HepG2 (cell line): ENCODE data around the gene C19orf33. TPM values are rescaled to one million over a fixed set of nuclear protein-coding genes. Genes with fewer than 3 reads are reported as not detected.
"Not testable (repeated sequence)": the region's sequence is repeated elsewhere in the genome, so short reads cannot be mapped to it uniquely, and the experiment has no call there.

Experiments used
- ATAC-seq: fragments of 200-7000 bp; cut with Tn5 transposase; 3 replicates; pipeline ENCODE4 v1.9.1; 2020; ENCODE audit warnings: mild to moderate bottlenecking, moderate library complexity
- BruUV-seq: library from RNA; stranded (reverse); fragments of 400-500 nt; replicated peaks from 2 replicates; lab custom pipeline; 2021; lab: Mats Ljungman, UMichigan
- CTCF ChIA-PET: fragments of 300-600 bp; formaldehyde crosslinking; extraction: SDS; loops from one replicate; lab custom pipeline; 2021; ENCODE audit warnings: low total read pairs, inconsistent platforms, low intra/inter-chr PET ratio; lab: Yijun Ruan, JAX
- POLR2A ChIA-PET: fragments of 350-600 bp; sonication (Branson Sonifier 250); formaldehyde crosslinking; loops from one replicate; lab custom pipeline; 2020; ENCODE audit warnings: antibody characterized with exemption, inconsistent platforms; lab: Yijun Ruan, JAX
- DNase-seq: peaks from one replicate; pipeline ENCODE4 v3.0.0-alpha.2; 2015; ENCODE audit warnings: low spot score
- FAIRE-seq: peaks from 3 replicates; lab custom pipeline; 2011; peaks lifted over from hg19 to GRCh38; lab: Jason Lieb, UNC
- H2AFZ ChIP-seq: one replicate; pipeline ENCODE4 v1.6.1; 2011; ENCODE audit warnings: low read length, inconsistent platforms
- H3K27ac ChIP-seq: fragments of 300-600 bp; 3 replicates; pipeline ENCODE4 v1.8.0; 2011; ENCODE audit warnings: mixed run types, mild to moderate bottlenecking, mixed read lengths, low read length, inconsistent platforms; ENCODE audit not compliant: insufficient read depth; ENCODE audit errors: extremely low read length
- H3K27me3 ChIP-seq, 2 experiments: fragments of 200-600 bp in 1 of 2; 2 replicates in 1 of 2; 3 replicates in 1 of 2; pipeline versions ENCODE4 v1.6.0 to v1.8.0; 2011; ENCODE audit warnings: low read length in 2 of 2, mild to moderate bottlenecking in 2 of 2, moderate library complexity in 2 of 2, inconsistent platforms in 1 of 2; ENCODE audit not compliant: insufficient read depth in 2 of 2, control insufficient read depth in 1 of 2
- H3K36me3 ChIP-seq, 2 experiments: fragments of 200-600 bp in 1 of 2; replicated peaks in 1 of 2; 2 replicates in 1 of 2; 3 replicates in 1 of 2; pipeline versions ENCODE4 v1.5.1 to v1.8.0; 2011; ENCODE audit warnings: low read length in 2 of 2, inconsistent platforms in 1 of 2; ENCODE audit not compliant: insufficient read depth in 2 of 2, control insufficient read depth in 1 of 2
- H3K4me1 ChIP-seq: 2 replicates; pipeline ENCODE4 v1.5.1; 2012; ENCODE audit warnings: low read length, inconsistent platforms; ENCODE audit not compliant: insufficient read depth
- H3K4me2 ChIP-seq: 2 replicates; pipeline ENCODE4 v1.6.0; 2011; ENCODE audit warnings: low read depth, low read length, inconsistent platforms
- H3K4me3 ChIP-seq, 3 experiments: fragments of 200-600 bp in 1 of 3; sonication (generic), shearing (Covaris generic) in 1 of 3; replicated peaks in 1 of 3; 2 replicates each; pipeline ENCODE4 v1.5.1; 2011 to 2016; ENCODE audit warnings: low read length in 3 of 3, inconsistent platforms in 2 of 3, low read depth in 2 of 3, mild to moderate bottlenecking in 2 of 3, control low read depth in 1 of 3, mixed read lengths in 1 of 3; ENCODE audit not compliant: insufficient read depth in 1 of 3
- H3K79me2 ChIP-seq: one replicate; pipeline ENCODE4 v1.6.1; 2011; ENCODE audit warnings: low read length, inconsistent platforms; ENCODE audit not compliant: insufficient read depth
- H3K9ac ChIP-seq: 2 replicates; pipeline ENCODE4 v1.6.0; 2011; ENCODE audit warnings: mild to moderate bottlenecking, low read depth, low read length, inconsistent platforms; ENCODE audit not compliant: insufficient read depth
- H3K9me3 ChIP-seq: 2 replicates; pipeline ENCODE4 v1.5.1; 2012; ENCODE audit warnings: mild to moderate bottlenecking, low read length
- H4K20me1 ChIP-seq: 2 replicates; pipeline ENCODE4 v1.6.0; 2011; ENCODE audit warnings: inconsistent platforms, mild to moderate bottlenecking, low read length, moderate library complexity; ENCODE audit not compliant: insufficient read depth
- FLYWCH1 ChIP-seq: sonication (generic); formaldehyde crosslinking; IDR thresholded peaks from 2 replicates; pipeline ENCODE4 v1.8.1; 2023; ENCODE audit warnings: mild to moderate bottlenecking, missing genetic modification reagents
- HNF4A ChIP-seq: sonication (generic); formaldehyde crosslinking; IDR thresholded peaks from 2 replicates; pipeline ENCODE4 v1.4.0; 2020; ENCODE audit warnings: missing genetic modification reagents
- HNRNPL ChIP-seq: fragments of 200-400 bp; formaldehyde crosslinking; IDR thresholded peaks from 2 replicates; pipeline ENCODE4 v1.6.1; 2017; ENCODE audit warnings: mild to moderate bottlenecking, low read depth, low read length
- HOMEZ ChIP-seq: IDR thresholded peaks from 2 replicates; pipeline ENCODE4 v1.6.1; 2016; ENCODE audit warnings: low read depth
- IRF2 ChIP-seq: IDR thresholded peaks from 2 replicates; pipeline ENCODE4 v1.6.1; 2018; ENCODE audit warnings: missing genetic modification reagents, missing compliant biosample characterization
- IRX3 ChIP-seq: sonication (generic); formaldehyde crosslinking; IDR thresholded peaks from 2 replicates; pipeline ENCODE4 v1.8.1; 2023; ENCODE audit warnings: mild to moderate bottlenecking, low read depth, missing genetic modification reagents, borderline replicate concordance
- JUNB ChIP-seq: sonication (generic); formaldehyde crosslinking; IDR thresholded peaks from 2 replicates; pipeline ENCODE4 v1.8.0; 2022; ENCODE audit warnings: missing genetic modification reagents, mild to moderate bottlenecking, borderline replicate concordance
- MYNN ChIP-seq: sonication (generic); formaldehyde crosslinking; IDR thresholded peaks from 2 replicates; pipeline ENCODE4 v1.4.0; 2020; ENCODE audit warnings: mild to moderate bottlenecking, low read depth, missing genetic modification reagents
- TBP ChIP-seq: sonication (generic); formaldehyde crosslinking; IDR thresholded peaks from 2 replicates; pipeline ENCODE4 v1.5.0; 2020; ENCODE audit warnings: missing genetic modification reagents
- ZBTB49 ChIP-seq: sonication (generic); formaldehyde crosslinking; IDR thresholded peaks from 2 replicates; pipeline ENCODE4 v1.4.0; 2020; ENCODE audit warnings: missing genetic modification reagents, borderline replicate concordance
- ZNF362 ChIP-seq: sonication (generic); formaldehyde crosslinking; IDR thresholded peaks from 2 replicates; pipeline ENCODE4 v1.4.0; 2020; ENCODE audit warnings: missing genetic modification reagents, mild to moderate bottlenecking, borderline replicate concordance
- ZNF776 ChIP-seq: sonication (generic); formaldehyde crosslinking; IDR thresholded peaks from 2 replicates; pipeline ENCODE4 v1.4.0; 2020; ENCODE audit warnings: mild to moderate bottlenecking, missing genetic modification reagents
- WGBS: methylation state at CpG from one replicate; pipeline ENCODE4 v1.1.6; 2017; ENCODE audit warnings: low lambda C conversion rate; 5-methylcytosine and 5-hydroxymethylcytosine counted together
- in situ Hi-C: cut with HindIII; loops from 2 replicates; pipeline ENCODE4 v1.10.0; 2017; ENCODE audit warnings: low pct_unique_long_range_greater_than_20kb; ENCODE audit not compliant: extremely low pct_ligation_motif_present
- intact Hi-C: fragments of 100-400 bp; cut with micrococcal nuclease; formaldehyde crosslinking; loops from one replicate; pipeline ENCODE4 v1.10.0; 2022; ENCODE audit not compliant: unreplicated experiment
- polyA plus RNA-seq, 8 experiments: library from polyadenylated mRNA; depleted of rRNA in 3 of 8; stranded (reverse) in 7 of 8; unstranded in 1 of 8; fragments of >200 nt; fragmentation: Illumina TruSeq in 4 of 8; extraction: Trizol in 4 of 8; gene quantifications; 2 replicates each; pipeline versions ENCODE4 v1.2.1 to v1.2.3, GENCODE V29; 2011 to 2016; ENCODE audit warnings: low read depth in 4 of 8, missing spikeins in 1 of 8, mixed read lengths in 1 of 8; ENCODE audit not compliant: insufficient read depth in 1 of 8
- total RNA-seq, 5 experiments: library from RNA; depleted of rRNA; stranded (reverse); fragments of >200 nt; fragmentation: Illumina TruSeq; extraction: Trizol; gene quantifications; 2 replicates each; pipeline ENCODE4 v1.2.3, GENCODE V29; 2016; ENCODE audit warnings: low read depth in 1 of 5

Gene C19orf33
- total and polyA plus RNA-seq, 2 of the 13 experiments (the other 11 are each of a cell fraction or from before 2014, with no cell fraction given) = 2.5 to 3.3 TPM

GRCh38 chr19:38261942-38262341 lies 42.1 kb upstream of the C19orf33 start:
- WGBS = 39% methylated on average over 12 of the region's 12 CpGs

GRCh38 chr19:38262585-38263268 lies 41.3 kb upstream of the C19orf33 start:
- intact Hi-C loops (no loop called here), in situ Hi-C loops (no loop called here)
- 47% methylated on average over 7 of the region's 7 CpGs for WGBS
- TF ChIP-seq TBP (CRISPR knock-in tag) (no peak), JUNB (CRISPR knock-in tag) (no peak), IRX3 (no peak), HNF4A (no peak), FLYWCH1 (no peak), HOMEZ (CRISPR knock-in tag) (no peak), MYNN (CRISPR knock-in tag) (no peak), HNRNPL (no peak), IRF2 (no peak), ZNF776 (CRISPR knock-in tag) (no peak), ZNF362 (CRISPR knock-in tag) (no peak), ZBTB49 (CRISPR knock-in tag) (no peak)
- Histone ChIP-seq H3K9ac (no peak overlapping the region), H3K4me1 (peaks cover 49% of the 10 kb centered on the region), H3K9me3 (no peaks in the 10 kb centered on the region), H3K27me3 (peaks cover 0 to 3% of the 10 kb centered on the region in 2 experiments; a peak in 2 of 5 replicates), H3K79me2 (no peaks in the 10 kb centered on the region), H3K27ac (no peak overlapping the region), H3K36me3 (no peaks in the 10 kb centered on the region), H2AFZ (no peak overlapping the region), H3K4me3 (no peak overlapping the region), H3K4me2 (no peak overlapping the region), H4K20me1 (no peaks in the 10 kb centered on the region)
- FAIRE-seq (no peak), DNase-seq (no peak), ATAC-seq (no peak)
- POLR2A ChIA-PET = no interaction called here
- no TSS peak for BruUV-seq
- CTCF ChIA-PET = no interaction called here

More at GRCh38 chr19:38261942-38262341, 42.1 kb upstream of the C19orf33 start:
- in situ Hi-C loops, H3K27ac ChIP-seq, H3K27me3 ChIP-seq, POLR2A ChIA-PET, CTCF ChIA-PET, H3K79me2 ChIP-seq, H2AFZ ChIP-seq, DNase-seq, ATAC-seq, FAIRE-seq, H3K36me3 ChIP-seq, intact Hi-C loops, BruUV-seq, H3K4me2 ChIP-seq, H3K4me3 ChIP-seq, H4K20me1 ChIP-seq, H3K9ac ChIP-seq, H3K9me3 ChIP-seq: not testable (repeated sequence)
- H3K4me1 ChIP-seq = peaks cover 41% of the 10 kb centered on the region
